ENCODE data around the gene EP400. TPM values are rescaled to one million over a fixed set of nuclear protein-coding genes. Genes with fewer than 3 reads are reported as not detected.
"Not testable (repeated sequence)": the region's sequence is repeated elsewhere in the genome, so short reads cannot be mapped to it uniquely, and the experiment has no call there.

The EP400 gene
- polyA plus RNA-seq, 1 donor: 31.9 TPM

GRCh38 chr12:132089407-132089910, 139.7 kb downstream of the EP400 start:
- WGBS (ENCODE audit: insufficient coverage, low lambda C conversion rate): 100% methylated on average over 1 of the region's 4 CpGs
- Histone ChIP-seq H3K27me3 (ENCODE audit: control insufficient read depth, insufficient read depth, low read length) (no peaks in the 10 kb centered on the region), H3K9me3 (ENCODE audit: control insufficient read depth, low read depth, low read length) (no peaks in the 10 kb centered on the region), H3K27ac (ENCODE audit: low read length) (no peak overlapping the region), H3K4me3 (ENCODE audit: low read length) (no peak overlapping the region), H3K4me1 (ENCODE audit: control insufficient read depth, insufficient read depth, low read length) (no peaks in the 10 kb centered on the region), H3K36me3 (ENCODE audit: control insufficient read depth, insufficient read depth, low read length) (peaks cover 9% of the 10 kb centered on the region)
- no peak for DNase-seq

GRCh38 chr12:132094269-132094891, 144.6 kb downstream of the EP400 start:
- WGBS (ENCODE audit: insufficient coverage, low lambda C conversion rate): no CpG with 5 or more reads among the region's 16 CpGs
- DNase-seq: no peak
- no peaks in the 10 kb centered on the region for H3K9me3 ChIP-seq (ENCODE audit: control insufficient read depth, low read depth, low read length)
- H3K4me1 ChIP-seq (ENCODE audit: control insufficient read depth, insufficient read depth, low read length): no peaks in the 10 kb centered on the region
- H3K4me3 ChIP-seq (ENCODE audit: low read length): no peak overlapping the region
- no peaks in the 10 kb centered on the region for H3K27me3 ChIP-seq (ENCODE audit: control insufficient read depth, insufficient read depth, low read length)
- no peak overlapping the region for H3K27ac ChIP-seq (ENCODE audit: low read length)
- H3K36me3 ChIP-seq (ENCODE audit: control insufficient read depth, insufficient read depth, low read length): peaks cover 15% of the 10 kb centered on the region

- no peak for DNase-seq
- peaks cover 21% of the 10 kb centered on the region for H3K36me3 ChIP-seq (ENCODE audit: control insufficient read depth, insufficient read depth, low read length)
- no peak overlapping the region for H3K4me3 ChIP-seq (ENCODE audit: low read length)
- 96% methylated on average over 4 of the region's 11 CpGs for WGBS (ENCODE audit: insufficient coverage, low lambda C conversion rate)
- H3K27ac ChIP-seq (ENCODE audit: low read length): no peak overlapping the region
- H3K27me3 ChIP-seq (ENCODE audit: control insufficient read depth, insufficient read depth, low read length): no peaks in the 10 kb centered on the region
- no peaks in the 10 kb centered on the region for H3K4me1 ChIP-seq (ENCODE audit: control insufficient read depth, insufficient read depth, low read length)
- no peaks in the 10 kb centered on the region for H3K9me3 ChIP-seq (ENCODE audit: control insufficient read depth, low read depth, low read length)
Measured at GRCh38 chr12:132095520-132096409, 146.0 kb downstream of the EP400 start.

- WGBS (ENCODE audit: insufficient coverage, low lambda C conversion rate): 100% methylated on average over 1 of the region's 12 CpGs
- Histone ChIP-seq H3K36me3 (ENCODE audit: control insufficient read depth, insufficient read depth, low read length) (peaks cover 16% of the 10 kb centered on the region), H3K4me3 (ENCODE audit: low read length) (no peak overlapping the region), H3K27ac (ENCODE audit: low read length) (no peak overlapping the region), H3K9me3 (ENCODE audit: control insufficient read depth, low read depth, low read length) (no peaks in the 10 kb centered on the region), H3K4me1 (ENCODE audit: control insufficient read depth, insufficient read depth, low read length) (no peaks in the 10 kb centered on the region), H3K27me3 (ENCODE audit: control insufficient read depth, insufficient read depth, low read length) (no peaks in the 10 kb centered on the region)
- DNase-seq: no peak
Measured at GRCh38 chr12:132099739-132100138, 150.0 kb downstream of the EP400 start.

- DNase-seq: no peak
- Histone ChIP-seq H3K27me3 (ENCODE audit: control insufficient read depth, insufficient read depth, low read length) (no peaks in the 10 kb centered on the region), H3K9me3 (ENCODE audit: control insufficient read depth, low read depth, low read length) (no peaks in the 10 kb centered on the region), H3K4me1 (ENCODE audit: control insufficient read depth, insufficient read depth, low read length) (no peaks in the 10 kb centered on the region), H3K36me3 (ENCODE audit: control insufficient read depth, insufficient read depth, low read length) (peaks cover 20% of the 10 kb centered on the region), H3K27ac (ENCODE audit: low read length) (no peak overlapping the region), H3K4me3 (ENCODE audit: low read length) (no peak overlapping the region)
- no CpG with 5 or more reads among the region's 13 CpGs for WGBS (ENCODE audit: insufficient coverage, low lambda C conversion rate)
Measured at GRCh38 chr12:132100306-132101065, 150.7 kb downstream of the EP400 start.

GRCh38 chr12:132102297-132102696, 152.6 kb downstream of the EP400 start:
- H3K4me1 ChIP-seq (ENCODE audit: control insufficient read depth, insufficient read depth, low read length): no peaks in the 10 kb centered on the region
- no peak overlapping the region for H3K27ac ChIP-seq (ENCODE audit: low read length)
- no peak overlapping the region for H3K4me3 ChIP-seq (ENCODE audit: low read length)
- no CpG with 5 or more reads among the region's 9 CpGs for WGBS (ENCODE audit: insufficient coverage, low lambda C conversion rate)
- H3K9me3 ChIP-seq (ENCODE audit: control insufficient read depth, low read depth, low read length): no peaks in the 10 kb centered on the region
- no peaks in the 10 kb centered on the region for H3K27me3 ChIP-seq (ENCODE audit: control insufficient read depth, insufficient read depth, low read length)
- no peak for DNase-seq
- peaks cover 15% of the 10 kb centered on the region for H3K36me3 ChIP-seq (ENCODE audit: control insufficient read depth, insufficient read depth, low read length)

GRCh38 chr12:132103072-132103471, 153.3 kb downstream of the EP400 start:
- WGBS (ENCODE audit: insufficient coverage, low lambda C conversion rate): no CpG with 5 or more reads among the region's 14 CpGs
- H3K4me1 ChIP-seq (ENCODE audit: control insufficient read depth, insufficient read depth, low read length); H3K9me3 ChIP-seq (ENCODE audit: control insufficient read depth, low read depth, low read length); H3K4me3 ChIP-seq (ENCODE audit: low read length); DNase-seq; H3K27me3 ChIP-seq (ENCODE audit: control insufficient read depth, insufficient read depth, low read length); H3K27ac ChIP-seq (ENCODE audit: low read length): not testable (repeated sequence)
- H3K36me3 ChIP-seq (ENCODE audit: control insufficient read depth, insufficient read depth, low read length): peaks cover 15% of the 10 kb centered on the region

GRCh38 chr12:132103542-132104308, 154.0 kb downstream of the EP400 start:
- no peaks in the 10 kb centered on the region for H3K27me3 ChIP-seq (ENCODE audit: control insufficient read depth, insufficient read depth, low read length)
- no peak overlapping the region for H3K27ac ChIP-seq (ENCODE audit: low read length)
- no peaks in the 10 kb centered on the region for H3K4me1 ChIP-seq (ENCODE audit: control insufficient read depth, insufficient read depth, low read length)
- no peak for DNase-seq
- H3K9me3 ChIP-seq (ENCODE audit: control insufficient read depth, low read depth, low read length): no peaks in the 10 kb centered on the region
- no peak overlapping the region for H3K4me3 ChIP-seq (ENCODE audit: low read length)
- whole genome bisulfite sequencing (ENCODE audit: insufficient coverage, low lambda C conversion rate): 80% methylated on average over 1 of the region's 26 CpGs
- H3K36me3 ChIP-seq (ENCODE audit: control insufficient read depth, insufficient read depth, low read length): peaks cover 21% of the 10 kb centered on the region

- peaks cover 20% of the 10 kb centered on the region for H3K36me3 ChIP-seq (ENCODE audit: control insufficient read depth, insufficient read depth, low read length)
- no CpG with 5 or more reads among the region's 6 CpGs for WGBS (ENCODE audit: insufficient coverage, low lambda C conversion rate)
Measured at GRCh38 chr12:132105467-132105866, 155.7 kb downstream of the EP400 start.

More at GRCh38 chr12:132105467-132105866, 155.7 kb downstream of the EP400 start:
- no peaks in the 10 kb centered on the region for H3K9me3 ChIP-seq (ENCODE audit: control insufficient read depth, low read depth, low read length)
- H3K4me1 ChIP-seq (ENCODE audit: control insufficient read depth, insufficient read depth, low read length): no peaks in the 10 kb centered on the region
- no peak overlapping the region for H3K4me3 ChIP-seq (ENCODE audit: low read length)
- DNase-seq: no peak
- no peaks in the 10 kb centered on the region for H3K27me3 ChIP-seq (ENCODE audit: control insufficient read depth, insufficient read depth, low read length)
- no peak overlapping the region for H3K27ac ChIP-seq (ENCODE audit: low read length)
